GM20000 (cell line): ENCODE data around the gene ZFP57.

ENCODE experiments used
- DNase-seq: peaks from one replicate; pipeline ENCODE4 v3.0.0; 2012; ENCODE audit warnings: low spot score
- CTCF ChIP-seq: IDR thresholded peaks from 2 replicates; pipeline ENCODE4 v1.5.1; 2012; ENCODE audit warnings: mild to moderate bottlenecking, control low read depth; ENCODE audit errors: extremely low read depth, missing control alignments

The ZFP57 gene

DNA sequence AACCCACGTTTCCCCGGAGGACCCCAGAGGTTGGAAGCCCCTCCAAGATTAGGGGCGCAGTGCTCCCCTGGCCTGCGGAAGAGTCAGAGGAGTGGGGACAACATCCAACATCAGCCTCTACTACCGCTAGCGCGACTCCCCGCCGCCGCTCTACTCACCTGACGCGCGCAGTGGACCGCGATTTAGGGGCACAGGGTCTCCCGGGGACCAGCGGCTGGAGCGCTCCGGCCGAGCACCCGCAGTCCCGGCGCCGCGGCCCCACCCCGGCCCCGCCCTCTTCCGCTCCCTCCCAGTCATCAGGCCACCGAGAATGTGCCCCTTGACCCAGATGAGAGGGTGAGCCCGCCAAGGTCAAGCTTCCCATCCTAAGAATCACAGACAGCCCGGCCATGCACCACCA is at the start of gene ZFP57:
ZFP57 (minus strand) TSS at position 249 of the 400 bp plus-strand sequence. CDS start 4,149 bp downstream, outside the sequence.
- TF ChIP-seq CTCF: no peak
- DNase-seq: no peak

GRCh38 chr6:29730575-29731126 is 49.7 kb upstream of the ZFP57 start:
- no peak for TF ChIP-seq CTCF
- no peak for DNase-seq

DNA sequence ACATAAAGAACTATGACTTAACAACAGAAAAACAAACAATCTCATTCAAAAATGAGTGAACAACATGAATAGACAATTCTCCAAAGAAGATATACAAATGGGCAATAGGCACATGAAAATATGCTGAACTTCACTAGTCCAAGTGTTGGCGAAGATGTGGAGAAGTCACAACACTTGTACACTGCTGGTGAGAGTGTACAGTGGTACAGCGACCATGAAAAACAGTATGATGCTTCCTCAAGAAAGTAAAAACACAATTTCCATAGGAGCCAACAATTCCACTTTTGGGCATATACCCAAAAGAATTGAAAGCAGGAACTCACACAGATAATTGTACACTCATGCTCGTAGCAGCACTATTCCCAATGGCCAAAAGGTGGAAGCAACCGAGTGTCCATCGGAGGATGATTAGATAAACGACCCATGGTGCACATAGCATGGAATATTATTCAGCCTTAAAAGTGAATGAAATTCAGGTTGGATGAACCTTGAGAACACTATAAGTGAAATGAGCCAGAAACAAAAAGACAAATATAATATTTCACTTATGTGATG is 48.9 kb upstream of the ZFP57 start:
- TF ChIP-seq CTCF: no peak

GRCh38 chr6:29728875-29729270 is 47.9 kb upstream of the ZFP57 start:
- no peak for DNase-seq
- TF ChIP-seq CTCF: no peak

More for the DNA sequence above, 48.9 kb upstream of the ZFP57 start:
- no peak for DNase-seq

GRCh38 chr6:29728173-29728874 is 47.4 kb upstream of the ZFP57 start:
- no peak for TF ChIP-seq CTCF
- no peak for DNase-seq

DNA sequence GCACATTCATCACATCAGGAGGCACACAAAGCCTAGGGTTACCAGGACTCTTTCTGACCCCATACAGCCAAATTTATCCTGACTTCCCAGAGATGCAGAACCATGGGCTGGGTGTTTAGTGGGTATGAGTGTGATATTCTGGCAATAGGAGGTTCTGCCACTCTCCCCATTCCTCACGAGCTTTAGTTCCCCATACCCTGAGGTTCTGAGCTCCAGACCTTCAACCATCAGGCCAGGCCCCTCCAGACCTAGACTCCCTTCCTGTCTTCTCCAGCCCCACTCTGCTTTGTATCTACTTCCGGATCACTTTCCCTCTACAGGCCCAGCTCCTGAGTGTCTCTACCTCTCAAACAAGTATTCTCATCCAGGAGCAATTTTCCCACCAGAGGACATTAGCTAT is 46.7 kb upstream of the ZFP57 start:
- DNase-seq: no peak
- TF ChIP-seq CTCF: no peak

- TF ChIP-seq CTCF: no peak
These were observed 45.7 kb upstream of the ZFP57 start for GRCh38 chr6:29726571-29727194.

More at GRCh38 chr6:29726571-29727194, 45.7 kb upstream of the ZFP57 start:
- DNase-seq: no peak
